GM18507 (cell line): ENCODE measurements around the gene MAPK8.
A peak's percentile ranks its signal among the peaks of the same experiment; 100 is the strongest.
"Not testable (repeated sequence)": the region's sequence is repeated elsewhere in the genome, so short reads cannot be mapped to it uniquely, and the experiment has no call there.

Experiments used
- DNase-seq: peaks from one replicate; pipeline ENCODE4 v3.0.0; 2011; ENCODE audit warnings: low read depth; ENCODE audit not compliant: insufficient read length; ENCODE audit errors: extremely low spot score
- FAIRE-seq: peaks from 2 replicates; lab custom pipeline; 2011; peaks lifted over from hg19 to GRCh38; lab: Jason Lieb, UNC

MAPK8 gene

DNA sequence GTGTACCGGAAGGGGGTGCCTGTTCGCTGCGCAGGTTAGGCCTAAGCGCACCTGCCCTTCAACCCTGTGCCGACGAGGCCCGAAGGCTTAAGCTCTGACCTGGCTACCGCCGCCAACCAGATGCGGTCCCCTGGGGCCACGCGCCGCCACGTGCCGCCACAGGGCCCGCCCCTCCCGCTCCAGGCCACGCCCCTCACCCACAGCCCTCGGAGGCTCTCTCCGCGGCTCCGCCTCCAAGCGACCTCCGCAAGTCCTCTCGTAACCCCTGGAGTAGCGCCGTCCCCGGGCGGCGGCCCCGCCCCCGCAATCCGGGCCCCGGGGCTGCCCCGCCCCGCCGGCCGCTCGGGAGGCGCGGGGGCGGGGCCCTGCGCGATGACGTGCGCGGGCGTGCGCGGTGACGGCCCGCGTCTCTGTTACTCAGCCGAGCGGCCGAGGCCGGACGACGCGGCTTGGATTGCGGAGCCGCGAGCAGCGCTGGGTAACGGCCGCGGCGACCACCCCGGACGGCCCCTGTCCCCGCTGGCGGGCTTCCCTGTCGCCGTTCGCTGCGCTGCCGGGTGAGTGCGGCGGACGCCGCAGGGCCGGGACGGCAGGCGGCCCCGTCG lies at the start of gene MAPK8:
Gene MAPK8, plus strand, starts transcription at position 413 of the 605 bp plus-strand sequence. CDS start 94,984 bp downstream, outside the sequence.
- peak; percentile 86 for FAIRE-seq
- DNase-seq: peak; percentile 96

DNA sequence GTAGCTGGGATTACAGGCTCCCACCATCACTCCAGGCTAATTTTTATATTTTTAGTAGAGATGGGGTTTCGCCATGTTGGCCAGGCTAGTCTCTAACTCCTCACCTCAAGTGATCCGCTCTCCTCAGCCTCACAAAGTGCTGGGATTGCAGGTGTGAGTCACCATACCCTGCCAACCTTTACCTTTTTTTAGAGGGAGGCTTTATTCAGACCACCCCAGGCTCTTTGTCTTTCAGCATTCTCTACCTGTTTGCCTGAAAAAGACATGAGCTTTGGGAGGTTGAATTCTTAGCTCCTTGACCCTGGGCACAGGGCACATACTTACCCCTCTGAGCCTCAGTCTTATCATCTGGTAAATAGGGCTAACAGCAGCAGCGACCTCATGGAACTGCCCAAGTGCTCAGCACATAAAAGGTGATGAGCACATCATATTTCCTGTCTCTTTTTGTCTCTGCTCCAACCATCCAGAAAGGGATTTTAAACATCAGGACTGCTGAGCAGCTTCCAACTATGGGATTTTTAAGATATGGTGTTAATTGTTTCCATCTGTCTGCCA lies 49.0 kb upstream of the MAPK8 start:
- FAIRE-seq (no peak), DNase-seq (no peak)

DNA sequence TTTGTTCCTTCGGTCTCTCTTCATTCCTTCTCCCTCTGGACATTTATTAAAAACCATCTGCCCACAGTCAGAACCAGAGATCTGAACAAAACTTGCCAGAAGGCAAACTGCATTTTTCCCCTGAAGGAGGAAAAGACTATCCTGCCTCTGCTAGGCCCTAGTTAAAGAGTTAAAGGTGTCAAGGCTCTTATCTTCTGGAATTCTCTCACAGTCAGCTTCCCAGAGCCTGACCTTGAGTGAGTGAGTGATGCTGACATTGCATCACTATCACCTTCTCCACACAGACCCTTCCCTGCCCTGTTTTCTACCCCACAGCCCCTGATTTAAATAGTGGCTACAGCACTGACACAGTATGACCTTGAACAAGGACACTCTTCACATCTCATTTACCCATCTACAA lies 48.4 kb upstream of the MAPK8 start:
- FAIRE-seq (no peak), DNase-seq (no peak)

DNA sequence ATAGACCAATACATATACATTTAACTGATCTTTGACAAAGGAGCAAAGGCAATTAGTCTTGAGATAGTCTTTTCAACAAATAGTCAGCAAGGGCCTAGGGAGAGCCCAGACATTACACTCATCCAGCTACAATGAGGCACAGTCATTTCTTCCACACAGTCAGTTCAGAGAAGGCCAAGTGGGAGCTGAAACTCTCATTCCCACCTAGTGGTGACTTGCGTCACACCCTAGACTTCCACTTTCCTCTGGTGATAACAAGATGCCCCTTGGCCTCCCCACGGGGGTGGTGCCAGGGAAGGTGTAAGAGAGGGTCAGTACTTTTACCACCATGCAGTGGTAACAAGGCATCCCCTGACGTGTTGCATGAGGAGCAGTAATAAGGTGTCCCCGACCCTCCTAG lies 39.9 kb upstream of the MAPK8 start:
- no peak for DNase-seq
- FAIRE-seq: peak; percentile 15

DNA sequence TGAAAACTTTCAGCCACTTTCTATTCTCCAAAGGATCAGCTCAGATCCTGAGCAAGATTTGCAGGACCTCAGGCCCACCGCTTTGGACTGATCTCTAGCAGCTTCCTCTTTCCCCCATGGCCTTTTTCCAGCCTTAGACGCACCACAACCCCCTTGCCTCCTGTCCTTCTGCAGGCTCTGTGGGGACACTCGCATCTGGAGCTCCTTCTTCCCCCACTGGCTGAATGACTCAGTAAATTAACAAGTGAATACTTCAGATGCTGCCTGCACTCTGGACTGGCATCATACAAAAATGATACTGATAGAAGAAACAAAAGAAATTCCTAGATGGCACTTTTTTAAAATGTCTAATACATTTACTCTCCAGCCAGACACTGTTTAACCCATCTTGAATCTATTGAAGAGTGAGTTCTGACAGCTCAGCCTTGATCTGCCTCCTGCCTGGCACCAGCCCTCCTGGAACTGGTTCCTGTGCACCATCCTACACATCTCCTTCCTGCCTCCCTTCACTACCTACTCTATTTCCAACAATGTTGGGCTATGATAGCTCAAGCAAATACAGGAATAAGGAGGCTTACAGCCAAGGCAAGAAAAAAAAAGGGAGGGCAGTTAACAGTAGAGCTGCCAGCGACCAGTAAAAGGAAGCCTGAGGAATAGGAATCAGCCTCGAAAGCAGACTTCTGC lies 35.3 kb upstream of the MAPK8 start:
- DNase-seq: no peak
- FAIRE-seq: no peak

DNA sequence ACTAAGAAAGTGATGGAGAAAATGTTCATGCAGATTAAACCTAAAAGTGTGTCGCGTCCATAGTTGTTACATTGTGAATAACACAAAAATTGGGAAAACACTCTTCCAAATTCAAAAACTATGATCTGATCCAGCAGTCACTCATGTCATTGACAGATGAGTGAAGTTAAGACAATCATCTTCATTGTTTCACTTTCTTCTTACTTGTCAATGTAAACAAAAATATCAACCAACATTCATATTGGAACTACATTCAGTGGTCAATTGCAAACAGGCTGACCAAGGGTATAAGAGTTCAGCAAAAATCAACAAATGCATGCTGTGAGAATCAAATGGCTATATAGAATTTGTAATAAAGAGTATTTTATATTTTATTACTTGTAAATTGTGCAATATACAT lies 33.8 kb upstream of the MAPK8 start:
- no peak for DNase-seq
- peak; percentile 31 for FAIRE-seq

DNA sequence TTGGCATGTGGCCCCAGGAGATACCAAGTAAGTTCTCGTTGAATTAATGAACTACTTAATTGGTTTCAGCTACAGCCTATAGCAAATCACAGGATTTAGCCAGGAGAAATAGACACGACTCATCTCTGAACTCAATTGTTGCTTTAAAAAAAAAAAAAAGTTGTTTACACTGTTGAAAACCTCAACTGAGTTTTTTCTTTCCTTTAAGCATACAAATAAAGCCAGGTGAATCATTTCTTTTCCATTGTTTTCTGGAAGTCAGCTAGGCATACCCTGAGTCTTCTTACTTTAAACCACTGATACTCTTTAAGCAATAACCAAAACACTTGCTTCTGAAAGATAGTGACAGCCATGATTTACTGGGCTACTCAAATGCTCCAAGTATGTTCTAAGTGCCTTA lies 32.7 kb upstream of the MAPK8 start:
- FAIRE-seq: no peak
- no peak for DNase-seq

DNA sequence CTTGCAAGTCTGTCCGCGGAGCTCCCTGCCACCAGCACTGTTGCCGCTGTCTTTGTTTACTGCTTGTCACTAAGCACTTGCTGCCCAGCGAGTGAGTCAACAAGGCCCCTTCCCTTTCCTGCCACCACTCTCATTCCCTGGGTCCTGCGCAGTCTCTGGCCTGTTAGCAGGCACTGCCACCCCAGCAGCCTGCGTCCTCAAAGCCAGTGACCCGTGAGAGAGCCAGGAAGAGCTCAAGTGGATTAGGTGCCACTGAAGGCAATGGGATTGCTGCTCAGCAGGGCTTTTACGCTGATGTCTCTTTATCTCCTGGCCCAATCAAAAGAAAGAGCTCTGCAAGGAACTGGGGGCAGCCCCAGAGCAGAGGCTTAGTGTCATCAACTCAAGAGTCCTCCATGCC lies 31.8 kb upstream of the MAPK8 start, which contains the start of gene FRMPD2:
Gene FRMPD2, minus strand, starts transcription at position 61 of the 400 bp plus-strand sequence. CDS start 129 bp downstream, outside the sequence.
- FAIRE-seq (no peak), DNase-seq (no peak)

DNA sequence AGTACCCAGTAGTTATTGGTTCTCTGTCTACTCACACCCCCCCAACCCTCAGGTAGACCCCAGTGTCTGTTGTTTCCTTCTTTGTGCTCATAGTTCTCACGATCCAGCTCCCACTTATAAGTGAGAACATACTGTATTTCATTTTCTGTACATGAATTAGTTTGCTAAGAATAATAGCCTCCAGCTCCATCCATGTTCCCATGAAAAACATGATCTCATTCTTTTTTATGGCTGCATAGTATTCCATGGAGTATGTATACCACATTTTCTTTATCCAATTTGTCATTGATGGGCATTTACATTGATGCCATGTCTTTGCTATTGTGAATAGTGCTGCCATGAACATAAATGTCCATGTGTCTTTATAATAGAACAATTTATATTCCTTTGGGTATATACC lies 29.4 kb upstream of the MAPK8 start:
- FAIRE-seq (no peak), DNase-seq (no peak)

DNA sequence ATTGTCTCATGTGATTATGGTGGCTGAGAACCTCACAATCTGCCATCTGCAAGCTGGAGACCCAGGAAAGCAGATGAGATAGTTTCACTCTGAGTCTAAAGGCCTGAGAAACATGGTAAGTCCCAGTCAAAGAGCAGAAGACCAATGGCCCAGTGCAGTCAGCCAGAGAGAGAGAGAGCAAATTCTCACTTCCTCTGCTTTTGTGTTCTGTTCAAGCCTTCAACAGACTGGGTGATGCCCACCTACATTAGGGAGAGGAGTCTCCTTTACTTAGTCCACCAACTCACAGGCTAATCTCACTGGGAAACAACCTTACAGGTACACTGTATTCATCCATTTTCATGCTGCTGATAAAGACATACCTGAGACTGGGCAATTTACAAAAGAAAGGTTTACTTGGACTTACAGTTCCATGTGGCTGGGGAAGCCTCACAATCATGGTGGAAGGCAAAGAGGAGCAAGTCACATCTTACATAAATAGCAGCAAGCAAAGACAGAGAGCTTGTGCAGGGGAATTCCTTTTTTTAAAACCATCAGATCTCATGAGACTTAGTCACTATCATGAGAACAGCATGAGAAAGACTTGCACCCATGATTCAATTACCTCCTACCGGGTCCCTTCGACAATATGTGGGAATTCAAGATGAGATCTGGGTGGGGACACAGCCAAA lies 27.3 kb upstream of the MAPK8 start:
- no peak for DNase-seq
- peak; percentile 98 for FAIRE-seq

DNA sequence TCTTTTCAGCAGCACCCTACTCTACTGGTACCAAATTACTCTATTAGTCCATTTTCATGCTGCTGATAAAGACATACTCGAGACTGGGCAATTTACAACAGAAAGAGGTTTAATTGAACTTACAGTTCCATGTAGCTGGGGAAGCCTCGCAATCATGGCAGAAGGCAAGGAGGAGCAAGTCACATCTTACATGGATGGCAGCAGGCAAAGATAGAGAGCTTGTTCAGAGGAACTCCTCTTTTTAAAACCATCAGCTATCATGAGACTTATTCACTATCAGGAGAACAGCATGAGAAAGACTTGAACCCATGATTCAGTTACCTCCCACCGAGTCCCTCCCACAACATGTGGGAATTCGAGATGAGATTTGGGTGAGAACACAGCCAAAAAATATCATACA lies 24.8 kb upstream of the MAPK8 start:
- not testable (repeated sequence) for DNase-seq, FAIRE-seq

DNA sequence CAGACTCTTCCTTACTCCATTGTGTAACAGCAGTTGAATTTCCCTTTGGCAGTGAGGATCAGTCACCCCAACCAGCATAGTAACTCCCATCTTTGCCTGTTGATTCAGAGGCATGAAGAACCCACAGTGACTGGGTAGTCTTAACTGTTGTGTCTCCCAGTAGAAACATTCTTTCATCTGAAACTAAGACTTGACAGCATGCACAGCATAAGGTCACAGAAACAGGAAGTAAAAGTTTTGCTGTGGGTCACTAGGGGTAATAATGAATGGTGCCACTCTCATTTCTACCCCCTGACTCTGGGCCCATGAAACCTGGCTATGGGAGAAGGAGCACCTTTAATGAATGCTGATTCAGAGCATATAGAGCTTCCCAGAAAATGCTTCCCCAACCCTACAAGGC lies 23.6 kb upstream of the MAPK8 start:
- no peak for DNase-seq
- FAIRE-seq: peak; percentile 86

DNA sequence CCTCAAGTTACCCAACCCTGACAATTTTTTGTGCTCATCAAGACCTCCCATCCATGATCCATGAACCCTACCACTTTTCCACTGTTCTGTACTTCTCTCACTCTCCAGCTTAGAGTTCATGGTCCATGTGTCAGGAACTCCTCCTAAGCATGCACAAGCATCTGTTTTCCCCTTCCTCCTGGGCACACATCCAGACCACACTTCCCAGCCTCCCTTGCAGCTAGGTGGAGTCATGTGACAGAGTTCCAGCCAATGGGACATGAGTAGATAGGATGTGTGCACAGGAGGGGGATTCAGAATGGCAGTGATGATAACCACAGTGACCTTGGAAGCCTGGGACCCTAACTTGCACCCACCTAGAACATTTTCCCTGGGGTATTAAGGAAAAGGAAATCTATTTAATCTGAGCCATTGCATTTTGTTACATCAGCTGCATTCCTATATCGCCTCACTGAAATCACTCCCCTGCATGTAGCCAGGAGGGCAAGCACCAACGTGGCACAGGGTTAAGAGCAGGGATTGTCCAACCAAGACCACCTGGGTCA lies 22.4 kb upstream of the MAPK8 start:
- DNase-seq (no peak), FAIRE-seq (no peak)

DNA sequence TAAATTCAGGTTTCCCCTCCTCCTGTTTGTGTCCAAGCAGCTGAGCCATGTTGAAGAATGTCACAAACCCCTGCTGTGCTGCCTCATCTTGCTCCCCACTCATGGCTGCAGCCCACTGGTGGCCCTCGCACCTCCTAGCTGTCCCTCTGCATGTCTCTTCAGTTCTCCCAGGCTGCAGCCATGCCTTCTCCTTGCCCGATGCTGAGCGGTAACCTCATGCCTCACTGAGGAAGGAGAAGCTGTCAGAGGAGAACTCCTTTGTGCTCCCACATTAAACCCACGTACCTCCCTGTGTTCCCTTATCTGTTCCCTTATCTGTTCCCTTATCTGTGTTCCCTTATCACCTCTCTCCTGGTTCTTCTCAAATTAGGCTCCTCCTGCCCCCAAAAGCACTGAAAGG lies 21.7 kb upstream of the MAPK8 start:
- DNase-seq (no peak), FAIRE-seq (no peak)

DNA sequence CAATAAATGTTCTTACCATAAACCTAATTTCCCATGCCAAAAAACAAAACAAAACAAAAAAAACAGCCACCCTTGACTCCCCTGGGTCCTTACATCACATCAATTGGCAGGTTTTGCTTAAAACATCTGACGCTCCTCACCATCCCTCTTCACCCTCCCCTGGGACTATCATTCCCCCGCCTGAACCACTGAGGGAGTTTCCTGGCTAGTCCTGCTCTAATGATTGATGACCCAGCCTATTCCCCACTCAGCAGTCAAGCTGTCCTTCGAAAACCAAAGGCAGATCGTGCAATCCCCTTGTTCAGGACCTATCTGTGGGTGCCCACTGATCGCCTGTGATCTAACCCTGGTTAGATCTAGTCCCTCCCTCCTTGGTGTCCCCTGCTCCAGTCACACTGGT lies 20.8 kb upstream of the MAPK8 start:
- FAIRE-seq (peak; percentile 76), DNase-seq (no peak)

DNA sequence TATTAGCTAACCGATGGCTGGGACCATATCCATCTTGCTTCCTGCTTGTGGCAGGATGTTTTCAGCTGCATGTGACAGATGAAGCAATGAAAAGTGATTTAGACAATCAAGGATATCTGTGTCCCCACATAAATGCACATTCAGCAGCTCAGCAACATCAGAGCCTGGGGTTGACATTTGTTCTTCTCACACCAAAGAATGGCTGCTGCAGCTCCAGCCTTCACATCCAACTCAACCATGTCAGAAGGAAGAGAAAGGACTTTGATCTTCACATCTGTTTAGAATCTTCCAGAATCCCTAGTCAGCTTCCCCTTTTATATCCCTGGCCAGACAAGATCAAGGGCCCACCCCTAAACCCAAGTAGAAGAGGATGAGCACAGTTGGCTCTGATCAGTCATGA lies 20.1 kb upstream of the MAPK8 start:
- no peak for FAIRE-seq
- no peak for DNase-seq

DNA sequence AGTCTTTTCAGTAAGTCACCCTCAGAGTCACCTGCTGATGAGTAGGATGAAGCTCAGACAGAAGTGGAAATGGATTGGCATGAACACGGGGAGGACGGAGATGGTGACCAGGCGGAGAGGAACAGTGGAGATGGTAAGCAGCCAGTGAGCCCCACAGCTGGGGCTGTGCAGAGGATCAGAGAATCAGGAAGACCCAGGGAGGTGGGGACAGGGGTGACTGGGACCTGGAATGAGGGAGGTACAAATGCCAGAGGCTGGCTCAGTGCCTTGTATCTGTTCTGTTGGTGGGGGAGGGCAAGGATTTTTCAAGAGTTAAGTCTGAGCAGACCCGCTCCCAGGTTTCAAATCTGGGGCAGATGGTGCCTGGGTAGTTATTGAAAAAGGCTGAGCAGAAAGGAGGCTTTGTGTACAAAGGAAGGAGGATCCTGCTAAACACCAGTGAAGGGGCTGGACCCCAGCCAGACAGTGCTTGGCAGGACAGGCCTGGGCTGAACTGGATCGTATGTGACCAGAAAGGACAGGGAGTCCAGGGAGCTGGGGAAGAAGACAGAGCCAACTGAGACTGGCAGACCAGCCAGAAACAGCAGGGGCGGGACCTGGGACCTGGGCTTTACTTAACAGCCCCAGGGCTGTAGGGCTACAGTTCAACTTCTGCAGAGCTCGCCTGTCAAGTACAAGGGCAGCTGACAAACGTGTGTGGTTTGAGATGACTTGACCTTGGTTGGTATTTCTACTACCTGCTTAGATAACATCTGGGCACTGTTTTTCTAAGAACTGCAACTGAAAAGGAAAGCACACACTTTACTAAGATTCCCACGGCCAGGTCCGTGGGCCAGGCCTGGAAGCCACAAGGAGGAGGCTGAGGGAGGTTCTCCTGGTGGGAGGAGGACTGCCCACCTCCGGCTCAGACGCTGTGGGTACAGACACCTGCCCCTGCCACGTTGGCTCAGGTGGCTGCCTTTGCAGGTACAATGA lies 18.8 kb upstream of the MAPK8 start:
- FAIRE-seq (no peak), DNase-seq (no peak)

DNA sequence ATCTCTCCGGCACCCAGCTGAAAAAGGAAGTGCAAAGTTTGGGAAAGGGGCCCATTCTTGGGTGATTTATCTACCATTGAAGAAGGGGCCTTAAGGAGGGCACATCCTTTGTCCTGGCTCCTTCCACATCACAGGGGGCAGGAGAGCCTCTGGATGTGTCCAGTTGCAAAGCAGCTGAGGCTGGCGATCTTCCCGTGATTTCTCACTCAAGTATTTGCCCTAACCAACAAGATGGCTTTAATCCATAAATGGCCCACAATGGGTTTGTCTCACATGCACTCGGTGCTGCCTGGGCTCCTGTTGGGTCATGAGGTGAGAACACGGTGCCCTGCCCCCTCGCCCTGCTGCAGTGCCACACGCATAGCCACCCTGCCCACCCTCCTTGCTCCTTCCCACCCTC lies 17.8 kb upstream of the MAPK8 start:
- no peak for FAIRE-seq
- DNase-seq: no peak
